Liver (tissue), 3 donors: ENCODE measurements around the gene PLA2G10.
"Not testable (repeated sequence)": the region's sequence is repeated elsewhere in the genome, so short reads cannot be mapped to it uniquely, and the experiment has no call there.

Experiments used
- EGR1 ChIP-seq, 2 donors: IDR thresholded peaks; 2 replicates each; pipeline ENCODE4 v1.6.1; 2016 to 2018; ENCODE audit warnings: antibody characterized with exemption in 2 of 2, low read depth in 2 of 2
- GABPA ChIP-seq, 2 donors: IDR thresholded peaks in 1 of 2; conservative IDR thresholded peaks in 1 of 2; 2 replicates each; pipeline ENCODE4 v1.6.1; 2016; ENCODE audit warnings: antibody characterized with exemption in 2 of 2, mild to moderate bottlenecking in 1 of 2, moderate library complexity in 1 of 2
- JUND ChIP-seq, 2 donors: IDR thresholded peaks; 2 replicates each; pipeline ENCODE4 v1.6.1; 2016; ENCODE audit warnings: antibody characterized with exemption in 2 of 2
- RAD21 ChIP-seq, 2 donors: IDR thresholded peaks; 2 replicates each; pipeline ENCODE4 v1.6.1; 2016; ENCODE audit warnings: antibody characterized with exemption in 2 of 2, mild to moderate bottlenecking in 2 of 2
- SP1 ChIP-seq: IDR thresholded peaks from 2 replicates; pipeline ENCODE4 v1.6.1; 2018; ENCODE audit warnings: antibody characterized with exemption, mild to moderate bottlenecking
- TAF1 ChIP-seq: conservative IDR thresholded peaks from 2 replicates; pipeline ENCODE4 v1.6.1; 2016; ENCODE audit warnings: antibody characterized with exemption, mild to moderate bottlenecking
- YY1 ChIP-seq: IDR thresholded peaks from 2 replicates; pipeline ENCODE4 v1.6.1; 2016; ENCODE audit warnings: antibody characterized with exemption, mild to moderate bottlenecking
- TF ChIP-seq, protein P1 (sequence below): fragments of 150-350 bp; IDR thresholded peaks from 2 replicates; pipeline ENCODE4 v1.5.1; 2017; ENCODE audit warnings: improper control_type of control experiment, low read depth, low read length; ENCODE audit not compliant: missing input control
- TF ChIP-seq, protein P2 (sequence below): IDR thresholded peaks from 2 replicates; pipeline ENCODE4 v1.6.1; 2016; ENCODE audit warnings: antibody characterized with exemption
- TF ChIP-seq, protein P3 (sequence below): IDR thresholded peaks from 2 replicates; pipeline ENCODE4 v1.6.1; 2016; ENCODE audit warnings: antibody characterized with exemption, mild to moderate bottlenecking
- TF ChIP-seq, protein P4 (sequence below): IDR thresholded peaks from 2 replicates; pipeline ENCODE4 v1.6.1; 2016; ENCODE audit warnings: antibody characterized with exemption
- donor health status: healthy.
- donor health status: healthy.

DNA sequence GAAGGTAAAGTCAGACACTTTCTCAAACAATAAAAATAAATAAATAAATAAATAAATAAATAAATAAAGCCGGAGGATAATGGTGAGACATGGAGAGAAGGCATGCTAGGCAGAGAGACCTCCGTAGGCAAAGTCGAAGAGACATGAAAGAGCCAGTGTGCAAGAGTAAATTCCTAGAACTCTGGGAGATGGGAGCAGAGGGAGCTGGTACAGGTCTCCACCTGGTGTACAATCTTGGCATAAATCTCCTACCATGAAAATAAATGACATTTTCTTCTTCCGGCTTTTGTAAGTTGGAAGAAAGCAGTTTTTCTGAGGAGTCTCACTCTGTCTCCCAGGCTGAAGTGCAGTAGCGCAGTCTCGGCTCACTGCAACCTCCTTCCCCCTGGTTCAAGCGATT lies 7.8 kb upstream of the PLA2G10 start:
- TF ChIP-seq, protein P1, sequence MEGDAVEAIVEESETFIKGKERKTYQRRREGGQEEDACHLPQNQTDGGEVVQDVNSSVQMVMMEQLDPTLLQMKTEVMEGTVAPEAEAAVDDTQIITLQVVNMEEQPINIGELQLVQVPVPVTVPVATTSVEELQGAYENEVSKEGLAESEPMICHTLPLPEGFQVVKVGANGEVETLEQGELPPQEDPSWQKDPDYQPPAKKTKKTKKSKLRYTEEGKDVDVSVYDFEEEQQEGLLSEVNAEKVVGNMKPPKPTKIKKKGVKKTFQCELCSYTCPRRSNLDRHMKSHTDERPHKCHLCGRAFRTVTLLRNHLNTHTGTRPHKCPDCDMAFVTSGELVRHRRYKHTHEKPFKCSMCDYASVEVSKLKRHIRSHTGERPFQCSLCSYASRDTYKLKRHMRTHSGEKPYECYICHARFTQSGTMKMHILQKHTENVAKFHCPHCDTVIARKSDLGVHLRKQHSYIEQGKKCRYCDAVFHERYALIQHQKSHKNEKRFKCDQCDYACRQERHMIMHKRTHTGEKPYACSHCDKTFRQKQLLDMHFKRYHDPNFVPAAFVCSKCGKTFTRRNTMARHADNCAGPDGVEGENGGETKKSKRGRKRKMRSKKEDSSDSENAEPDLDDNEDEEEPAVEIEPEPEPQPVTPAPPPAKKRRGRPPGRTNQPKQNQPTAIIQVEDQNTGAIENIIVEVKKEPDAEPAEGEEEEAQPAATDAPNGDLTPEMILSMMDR = not testable (repeated sequence)
- not testable (repeated sequence) for TF ChIP-seq RAD21 (IDR thresholded peaks at IDR 0.05); TAF1; EGR1 (IDR thresholded peaks at IDR 0.05; ENCODE audit: low read depth in 2 of 2); YY1; GABPA (IDR thresholded peaks at IDR 0.05 in 1 of 2, conservative IDR thresholded peaks at IDR 0.05 in 1 of 2); JUND (IDR thresholded peaks at IDR 0.05); SP1
- TF ChIP-seq, protein P2, sequence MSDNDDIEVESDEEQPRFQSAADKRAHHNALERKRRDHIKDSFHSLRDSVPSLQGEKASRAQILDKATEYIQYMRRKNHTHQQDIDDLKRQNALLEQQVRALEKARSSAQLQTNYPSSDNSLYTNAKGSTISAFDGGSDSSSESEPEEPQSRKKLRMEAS = not testable (repeated sequence)
- TF ChIP-seq, protein P3, sequence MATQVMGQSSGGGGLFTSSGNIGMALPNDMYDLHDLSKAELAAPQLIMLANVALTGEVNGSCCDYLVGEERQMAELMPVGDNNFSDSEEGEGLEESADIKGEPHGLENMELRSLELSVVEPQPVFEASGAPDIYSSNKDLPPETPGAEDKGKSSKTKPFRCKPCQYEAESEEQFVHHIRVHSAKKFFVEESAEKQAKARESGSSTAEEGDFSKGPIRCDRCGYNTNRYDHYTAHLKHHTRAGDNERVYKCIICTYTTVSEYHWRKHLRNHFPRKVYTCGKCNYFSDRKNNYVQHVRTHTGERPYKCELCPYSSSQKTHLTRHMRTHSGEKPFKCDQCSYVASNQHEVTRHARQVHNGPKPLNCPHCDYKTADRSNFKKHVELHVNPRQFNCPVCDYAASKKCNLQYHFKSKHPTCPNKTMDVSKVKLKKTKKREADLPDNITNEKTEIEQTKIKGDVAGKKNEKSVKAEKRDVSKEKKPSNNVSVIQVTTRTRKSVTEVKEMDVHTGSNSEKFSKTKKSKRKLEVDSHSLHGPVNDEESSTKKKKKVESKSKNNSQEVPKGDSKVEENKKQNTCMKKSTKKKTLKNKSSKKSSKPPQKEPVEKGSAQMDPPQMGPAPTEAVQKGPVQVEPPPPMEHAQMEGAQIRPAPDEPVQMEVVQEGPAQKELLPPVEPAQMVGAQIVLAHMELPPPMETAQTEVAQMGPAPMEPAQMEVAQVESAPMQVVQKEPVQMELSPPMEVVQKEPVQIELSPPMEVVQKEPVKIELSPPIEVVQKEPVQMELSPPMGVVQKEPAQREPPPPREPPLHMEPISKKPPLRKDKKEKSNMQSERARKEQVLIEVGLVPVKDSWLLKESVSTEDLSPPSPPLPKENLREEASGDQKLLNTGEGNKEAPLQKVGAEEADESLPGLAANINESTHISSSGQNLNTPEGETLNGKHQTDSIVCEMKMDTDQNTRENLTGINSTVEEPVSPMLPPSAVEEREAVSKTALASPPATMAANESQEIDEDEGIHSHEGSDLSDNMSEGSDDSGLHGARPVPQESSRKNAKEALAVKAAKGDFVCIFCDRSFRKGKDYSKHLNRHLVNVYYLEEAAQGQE = not testable (repeated sequence)
- TF ChIP-seq, protein P4, sequence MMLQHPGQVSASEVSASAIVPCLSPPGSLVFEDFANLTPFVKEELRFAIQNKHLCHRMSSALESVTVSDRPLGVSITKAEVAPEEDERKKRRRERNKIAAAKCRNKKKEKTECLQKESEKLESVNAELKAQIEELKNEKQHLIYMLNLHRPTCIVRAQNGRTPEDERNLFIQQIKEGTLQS = not testable (repeated sequence)
